SK-N-SH treated with all-trans-retinoic acid at 6 μM for 48 hours (cell line): ENCODE measurements around the gene LSS.
A peak's percentile ranks its signal among the peaks of the same experiment; 100 is the strongest.

Experiments used
- ATAC-seq: fragments of 200-7000 bp; cut with Tn5 transposase; 3 replicates; pipeline ENCODE4 v1.9.1; 2020; ENCODE audit warnings: mild to moderate bottlenecking, moderate library complexity
- BACH2 ChIP-seq: fragments of 250-450 bp; sonication (Bioruptor Pico); IDR thresholded peaks from 2 replicates; pipeline ENCODE4 v1.9.0; 2021; ENCODE audit warnings: mild to moderate bottlenecking, borderline replicate concordance
- CSDC2 ChIP-seq: fragments of 250-450 bp; sonication (Bioruptor Pico); IDR thresholded peaks from 2 replicates; pipeline ENCODE4 v1.5.0; 2020; ENCODE audit warnings: mild to moderate bottlenecking, moderate library complexity
- ESRRG ChIP-seq: fragments of 250-450 bp; sonication (Bioruptor Pico); IDR thresholded peaks from 2 replicates; pipeline ENCODE4 v1.6.1; 2021; ENCODE audit warnings: mild to moderate bottlenecking
- ISL1 ChIP-seq: fragments of 250-450 bp; sonication (Bioruptor Pico); IDR thresholded peaks from 2 replicates; pipeline ENCODE4 v2.1.2; 2022; ENCODE audit warnings: mild to moderate bottlenecking, moderate library complexity
- OSR1 ChIP-seq: fragments of 250-450 bp; sonication (Bioruptor Pico); IDR thresholded peaks from 2 replicates; pipeline ENCODE4 v1.8.0; 2022; ENCODE audit warnings: moderate library complexity, mild to moderate bottlenecking, inconsistent platforms
- PPARA ChIP-seq: fragments of 250-450 bp; sonication (Bioruptor Pico); IDR thresholded peaks from 2 replicates; pipeline ENCODE4 v1.5.0; 2020; ENCODE audit warnings: mild to moderate bottlenecking, borderline replicate concordance
- RARB ChIP-seq: fragments of 250-450 bp; sonication (Bioruptor Pico); IDR thresholded peaks from 2 replicates; pipeline ENCODE4 v1.8.0; 2021; ENCODE audit warnings: mild to moderate bottlenecking, moderate library complexity
- TCF4 ChIP-seq: fragments of 250-450 bp; sonication (Bioruptor Pico); IDR thresholded peaks from 2 replicates; pipeline ENCODE4 v1.8.0; 2021; ENCODE audit warnings: mild to moderate bottlenecking, moderate library complexity, borderline replicate concordance
- TOX ChIP-seq: fragments of 250-450 bp; sonication (Bioruptor Pico); IDR thresholded peaks from 2 replicates; pipeline ENCODE4 v1.8.0; 2021; ENCODE audit warnings: mild to moderate bottlenecking, moderate library complexity, borderline replicate concordance
- ZC3H10 ChIP-seq: fragments of 250-450 bp; sonication (Bioruptor Pico); IDR thresholded peaks from 2 replicates; pipeline ENCODE4 v1.5.1; 2021; ENCODE audit warnings: mild to moderate bottlenecking, moderate library complexity
- ZFP3 ChIP-seq: fragments of 250-450 bp; sonication (Bioruptor Pico); IDR thresholded peaks from 2 replicates; pipeline ENCODE4 v1.5.0; 2020; ENCODE audit warnings: mild to moderate bottlenecking, moderate library complexity
- ZFP30 ChIP-seq: fragments of 450-650 bp; formaldehyde crosslinking; IDR thresholded peaks from 2 replicates; pipeline ENCODE4 v1.5.0; 2022; ENCODE audit warnings: mild to moderate bottlenecking, moderate library complexity
- ZNF565 ChIP-seq: fragments of 450-650 bp; formaldehyde crosslinking; conservative IDR thresholded peaks from 2 replicates; pipeline ENCODE4 v1.5.0; 2020; ENCODE audit warnings: low read depth, mild to moderate bottlenecking, moderate library complexity
- ZNF70 ChIP-seq: fragments of 450-650 bp; formaldehyde crosslinking; IDR thresholded peaks from 2 replicates; pipeline ENCODE4 v1.5.0; 2020; ENCODE audit warnings: mild to moderate bottlenecking, moderate library complexity
- ZNF8 ChIP-seq: fragments of 450-650 bp; formaldehyde crosslinking; IDR thresholded peaks from 2 replicates; pipeline ENCODE4 v1.5.0; 2020; ENCODE audit warnings: mild to moderate bottlenecking, moderate library complexity
- TF ChIP-seq, protein P1 (sequence below): fragments of 250-450 bp; sonication (Bioruptor Pico); IDR thresholded peaks from 2 replicates; pipeline ENCODE4 v1.5.1; 2020; ENCODE audit warnings: low read depth, mild to moderate bottlenecking, moderate library complexity
- TF ChIP-seq, protein P2 (sequence below): fragments of 250-450 bp; sonication (Bioruptor Pico); IDR thresholded peaks from 2 replicates; pipeline ENCODE4 v1.5.0; 2020; ENCODE audit warnings: mild to moderate bottlenecking, moderate library complexity
- TF ChIP-seq, protein P3 (sequence below): fragments of 250-450 bp; sonication (Bioruptor Pico); IDR thresholded peaks from 2 replicates; pipeline ENCODE4 v1.5.1; 2021; ENCODE audit warnings: mild to moderate bottlenecking, moderate library complexity
- TF ChIP-seq, protein P4 (sequence below): fragments of 250-450 bp; sonication (Bioruptor Pico); IDR thresholded peaks from 2 replicates; pipeline ENCODE4 v1.8.0; 2020; ENCODE audit warnings: mild to moderate bottlenecking, moderate library complexity, borderline replicate concordance

LSS gene

DNA sequence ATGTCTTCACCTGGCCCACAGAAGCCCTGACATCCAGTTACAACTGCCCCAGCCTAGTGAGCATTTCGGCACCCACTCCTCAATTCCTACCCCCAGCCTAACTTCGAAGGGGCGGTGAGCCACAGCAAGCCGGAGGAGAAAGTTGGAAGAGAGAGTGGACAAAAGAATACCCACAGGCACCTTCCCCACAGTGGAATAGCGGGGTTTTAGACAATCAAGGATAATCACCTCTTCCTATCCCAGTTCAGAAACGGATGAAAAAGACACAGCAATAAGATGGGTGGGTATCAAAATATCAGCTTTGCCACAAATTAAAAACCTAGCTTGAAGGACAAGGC is 1.3 kb upstream of the LSS start:
- ATAC-seq: no peak
- TF ChIP-seq, protein P1, sequence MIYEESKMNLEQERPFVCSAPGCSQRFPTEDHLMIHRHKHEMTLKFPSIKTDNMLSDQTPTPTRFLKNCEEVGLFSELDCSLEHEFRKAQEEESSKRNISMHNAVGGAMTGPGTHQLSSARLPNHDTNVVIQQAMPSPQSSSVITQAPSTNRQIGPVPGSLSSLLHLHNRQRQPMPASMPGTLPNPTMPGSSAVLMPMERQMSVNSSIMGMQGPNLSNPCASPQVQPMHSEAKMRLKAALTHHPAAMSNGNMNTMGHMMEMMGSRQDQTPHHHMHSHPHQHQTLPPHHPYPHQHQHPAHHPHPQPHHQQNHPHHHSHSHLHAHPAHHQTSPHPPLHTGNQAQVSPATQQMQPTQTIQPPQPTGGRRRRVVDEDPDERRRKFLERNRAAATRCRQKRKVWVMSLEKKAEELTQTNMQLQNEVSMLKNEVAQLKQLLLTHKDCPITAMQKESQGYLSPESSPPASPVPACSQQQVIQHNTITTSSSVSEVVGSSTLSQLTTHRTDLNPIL: no peak
- TF ChIP-seq ISL1 (no peak), OSR1 (CRISPR knock-in tag) (no peak), ZNF8 (CRISPR knock-in tag) (no peak), ZNF70 (CRISPR knock-in tag) (no peak), TOX (CRISPR knock-in tag) (no peak), ZFP3 (CRISPR knock-in tag) (no peak), ESRRG (CRISPR knock-in tag) (no peak), CSDC2 (CRISPR knock-in tag) (no peak), ZFP30 (CRISPR knock-in tag) (no peak), ZNF565 (CRISPR knock-in tag) (no peak), RARB (CRISPR knock-in tag) (no peak)
- TF ChIP-seq, protein P2, sequence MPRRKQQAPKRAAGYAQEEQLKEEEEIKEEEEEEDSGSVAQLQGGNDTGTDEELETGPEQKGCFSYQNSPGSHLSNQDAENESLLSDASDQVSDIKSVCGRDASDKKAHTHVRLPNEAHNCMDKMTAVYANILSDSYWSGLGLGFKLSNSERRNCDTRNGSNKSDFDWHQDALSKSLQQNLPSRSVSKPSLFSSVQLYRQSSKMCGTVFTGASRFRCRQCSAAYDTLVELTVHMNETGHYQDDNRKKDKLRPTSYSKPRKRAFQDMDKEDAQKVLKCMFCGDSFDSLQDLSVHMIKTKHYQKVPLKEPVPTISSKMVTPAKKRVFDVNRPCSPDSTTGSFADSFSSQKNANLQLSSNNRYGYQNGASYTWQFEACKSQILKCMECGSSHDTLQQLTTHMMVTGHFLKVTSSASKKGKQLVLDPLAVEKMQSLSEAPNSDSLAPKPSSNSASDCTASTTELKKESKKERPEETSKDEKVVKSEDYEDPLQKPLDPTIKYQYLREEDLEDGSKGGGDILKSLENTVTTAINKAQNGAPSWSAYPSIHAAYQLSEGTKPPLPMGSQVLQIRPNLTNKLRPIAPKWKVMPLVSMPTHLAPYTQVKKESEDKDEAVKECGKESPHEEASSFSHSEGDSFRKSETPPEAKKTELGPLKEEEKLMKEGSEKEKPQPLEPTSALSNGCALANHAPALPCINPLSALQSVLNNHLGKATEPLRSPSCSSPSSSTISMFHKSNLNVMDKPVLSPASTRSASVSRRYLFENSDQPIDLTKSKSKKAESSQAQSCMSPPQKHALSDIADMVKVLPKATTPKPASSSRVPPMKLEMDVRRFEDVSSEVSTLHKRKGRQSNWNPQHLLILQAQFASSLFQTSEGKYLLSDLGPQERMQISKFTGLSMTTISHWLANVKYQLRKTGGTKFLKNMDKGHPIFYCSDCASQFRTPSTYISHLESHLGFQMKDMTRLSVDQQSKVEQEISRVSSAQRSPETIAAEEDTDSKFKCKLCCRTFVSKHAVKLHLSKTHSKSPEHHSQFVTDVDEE (CRISPR knock-in tag): no peak
- TF ChIP-seq, protein P3, sequence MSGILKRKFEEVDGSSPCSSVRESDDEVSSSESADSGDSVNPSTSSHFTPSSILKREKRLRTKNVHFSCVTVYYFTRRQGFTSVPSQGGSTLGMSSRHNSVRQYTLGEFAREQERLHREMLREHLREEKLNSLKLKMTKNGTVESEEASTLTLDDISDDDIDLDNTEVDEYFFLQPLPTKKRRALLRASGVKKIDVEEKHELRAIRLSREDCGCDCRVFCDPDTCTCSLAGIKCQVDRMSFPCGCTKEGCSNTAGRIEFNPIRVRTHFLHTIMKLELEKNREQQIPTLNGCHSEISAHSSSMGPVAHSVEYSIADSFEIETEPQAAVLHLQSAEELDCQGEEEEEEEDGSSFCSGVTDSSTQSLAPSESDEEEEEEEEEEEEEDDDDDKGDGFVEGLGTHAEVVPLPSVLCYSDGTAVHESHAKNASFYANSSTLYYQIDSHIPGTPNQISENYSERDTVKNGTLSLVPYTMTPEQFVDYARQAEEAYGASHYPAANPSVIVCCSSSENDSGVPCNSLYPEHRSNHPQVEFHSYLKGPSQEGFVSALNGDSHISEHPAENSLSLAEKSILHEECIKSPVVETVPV (CRISPR knock-in tag): no peak
- TF ChIP-seq, all 23 proteins: peak for 0

DNA sequence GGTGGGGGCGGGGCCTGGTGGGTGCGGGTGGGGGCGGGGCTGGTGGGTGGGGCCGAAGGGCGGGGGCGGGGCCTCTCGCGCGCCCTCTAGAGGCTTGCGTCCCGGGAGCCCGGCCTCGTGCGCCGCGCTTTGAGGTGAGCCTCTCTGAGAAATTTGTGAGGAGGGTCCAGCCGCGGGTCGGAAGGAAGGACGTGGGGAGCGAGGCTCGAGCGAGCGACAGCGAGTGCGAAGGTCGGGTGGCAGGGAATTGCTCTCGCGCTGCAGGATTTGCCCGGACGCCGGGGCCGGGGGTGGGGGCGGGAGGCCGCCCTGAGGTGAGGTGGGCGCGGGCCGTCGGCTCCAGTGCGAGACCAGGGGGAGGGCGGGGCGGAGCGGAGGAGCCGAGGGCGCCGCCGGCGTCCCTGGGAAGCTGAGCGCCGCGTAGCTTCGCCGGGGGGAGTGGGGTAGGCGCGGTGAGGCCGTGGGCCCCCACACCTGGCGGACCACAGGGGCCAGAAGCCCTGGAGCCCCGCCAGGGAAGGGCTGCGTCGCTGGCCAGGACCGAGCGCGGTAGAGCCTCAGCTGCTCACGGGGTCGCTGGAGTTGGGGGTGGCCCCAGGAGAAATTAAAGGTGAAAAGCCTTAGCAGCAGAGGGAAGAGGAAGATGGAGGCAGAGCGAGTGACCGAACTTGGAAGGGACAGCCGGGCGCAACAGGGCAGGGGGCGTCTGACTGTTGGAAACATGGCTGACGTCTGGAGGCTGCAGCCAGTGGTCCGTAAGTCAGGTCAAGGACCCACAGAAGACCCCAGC is 754 bp upstream of the LSS start:
- TF ChIP-seq ESRRG (CRISPR knock-in tag): no peak
- TF ChIP-seq ISL1: no peak
- TF ChIP-seq, protein P3 (CRISPR knock-in tag): no peak
- TF ChIP-seq, all 23 proteins: peak for 0
- ATAC-seq: peak; percentile 44

DNA sequence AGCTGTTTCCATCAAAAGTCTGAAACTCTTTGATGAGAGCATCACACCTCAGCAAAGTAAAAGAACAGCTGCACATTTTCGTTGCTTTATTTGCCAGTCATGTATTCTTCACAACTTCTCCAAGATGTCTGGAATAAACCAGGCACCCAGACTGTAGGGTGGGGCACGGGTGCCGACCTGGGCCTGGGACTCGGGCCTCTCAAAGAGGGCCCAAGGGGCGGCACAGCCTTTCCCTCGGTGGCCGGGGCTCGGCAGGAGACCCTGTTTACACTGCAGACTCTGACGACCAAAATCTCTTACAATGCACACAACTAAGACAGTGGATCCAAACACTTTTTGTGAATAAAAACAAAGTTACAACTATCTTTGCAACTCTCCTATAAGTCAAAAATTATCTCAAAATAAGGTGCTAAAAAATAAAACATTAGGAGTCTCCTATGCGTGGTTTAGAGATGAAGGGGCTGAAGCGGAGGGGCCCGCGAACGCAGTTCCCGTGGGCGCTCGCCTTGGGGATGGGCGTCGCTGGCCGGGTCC is 696 bp downstream of the LSS start:
- TF ChIP-seq, protein P4, sequence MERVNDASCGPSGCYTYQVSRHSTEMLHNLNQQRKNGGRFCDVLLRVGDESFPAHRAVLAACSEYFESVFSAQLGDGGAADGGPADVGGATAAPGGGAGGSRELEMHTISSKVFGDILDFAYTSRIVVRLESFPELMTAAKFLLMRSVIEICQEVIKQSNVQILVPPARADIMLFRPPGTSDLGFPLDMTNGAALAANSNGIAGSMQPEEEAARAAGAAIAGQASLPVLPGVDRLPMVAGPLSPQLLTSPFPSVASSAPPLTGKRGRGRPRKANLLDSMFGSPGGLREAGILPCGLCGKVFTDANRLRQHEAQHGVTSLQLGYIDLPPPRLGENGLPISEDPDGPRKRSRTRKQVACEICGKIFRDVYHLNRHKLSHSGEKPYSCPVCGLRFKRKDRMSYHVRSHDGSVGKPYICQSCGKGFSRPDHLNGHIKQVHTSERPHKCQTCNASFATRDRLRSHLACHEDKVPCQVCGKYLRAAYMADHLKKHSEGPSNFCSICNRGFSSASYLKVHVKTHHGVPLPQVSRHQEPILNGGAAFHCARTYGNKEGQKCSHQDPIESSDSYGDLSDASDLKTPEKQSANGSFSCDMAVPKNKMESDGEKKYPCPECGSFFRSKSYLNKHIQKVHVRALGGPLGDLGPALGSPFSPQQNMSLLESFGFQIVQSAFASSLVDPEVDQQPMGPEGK (CRISPR knock-in tag): no peak
- TF ChIP-seq TCF4 (CRISPR knock-in tag) (no peak), ZNF70 (CRISPR knock-in tag) (no peak), BACH2 (no peak), ZFP30 (CRISPR knock-in tag) (no peak), ZFP3 (CRISPR knock-in tag) (no peak), ZC3H10 (CRISPR knock-in tag) (no peak), PPARA (CRISPR knock-in tag) (no peak)
- TF ChIP-seq, protein P3 (CRISPR knock-in tag): no peak
- TF ChIP-seq, protein P1: no peak

More for the DNA sequence above, 696 bp downstream of the LSS start:
- peak; percentile 3 for ATAC-seq
